CD4-positive, alpha-beta T cell treated with Interleukin-17A for 4 hours (primary cell): ENCODE results near the gene TAGLN.
"Not testable (repeated sequence)": the region's sequence is repeated elsewhere in the genome, so short reads cannot be mapped to it uniquely, and the experiment has no call there.

Experiments used
- DNase-seq: peaks from one replicate; pipeline ENCODE4 v3.0.0-alpha.2; 2020; ENCODE audit warnings: mixed read lengths

The TAGLN gene

DNA sequence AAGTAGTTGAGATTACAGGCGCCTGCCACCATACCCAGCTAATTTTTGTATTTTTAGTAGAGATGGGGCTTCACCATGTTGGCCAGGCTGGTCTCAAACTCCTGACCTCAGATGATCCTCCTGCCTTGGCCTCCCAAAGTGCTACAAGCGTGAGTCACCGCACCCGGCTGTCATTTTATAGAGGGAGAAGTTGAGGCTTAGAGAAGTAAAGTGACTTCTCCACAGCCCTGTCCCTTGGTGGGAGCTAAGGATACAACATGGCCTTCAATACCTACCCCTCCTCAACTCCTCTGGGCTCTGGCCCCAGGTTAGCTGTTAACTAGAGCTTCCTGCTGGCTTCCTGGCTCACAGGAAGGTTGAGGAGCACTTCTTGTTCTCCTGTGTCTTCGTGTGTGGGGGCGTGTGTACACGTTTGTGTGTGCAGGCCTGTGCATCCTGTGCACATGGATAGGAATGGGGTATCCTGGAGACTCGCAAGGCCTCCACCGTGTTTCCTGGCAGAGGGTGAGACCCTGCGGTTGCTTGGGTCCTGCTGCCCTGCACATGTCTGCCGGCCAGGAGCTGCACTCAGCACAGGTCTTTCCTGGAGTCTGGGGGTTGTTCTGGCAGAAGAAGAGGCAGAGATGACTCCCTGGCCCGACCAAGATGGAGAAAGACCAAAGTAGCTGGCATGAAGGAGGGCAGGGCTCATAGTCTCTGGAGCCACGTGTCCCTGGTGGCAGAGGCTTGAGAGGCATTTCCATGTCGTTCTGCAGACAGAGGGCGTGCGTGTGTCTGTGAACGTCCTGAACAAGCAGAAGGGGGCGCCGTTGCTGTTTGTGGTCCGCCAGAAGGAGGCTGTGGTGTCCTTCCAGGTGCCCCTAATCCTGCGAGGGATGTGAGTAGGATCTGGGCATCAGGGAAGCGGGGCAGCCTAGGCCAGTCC is 18.2 kb upstream of the TAGLN start:
- DNase-seq, result peak; percentile 67

DNA sequence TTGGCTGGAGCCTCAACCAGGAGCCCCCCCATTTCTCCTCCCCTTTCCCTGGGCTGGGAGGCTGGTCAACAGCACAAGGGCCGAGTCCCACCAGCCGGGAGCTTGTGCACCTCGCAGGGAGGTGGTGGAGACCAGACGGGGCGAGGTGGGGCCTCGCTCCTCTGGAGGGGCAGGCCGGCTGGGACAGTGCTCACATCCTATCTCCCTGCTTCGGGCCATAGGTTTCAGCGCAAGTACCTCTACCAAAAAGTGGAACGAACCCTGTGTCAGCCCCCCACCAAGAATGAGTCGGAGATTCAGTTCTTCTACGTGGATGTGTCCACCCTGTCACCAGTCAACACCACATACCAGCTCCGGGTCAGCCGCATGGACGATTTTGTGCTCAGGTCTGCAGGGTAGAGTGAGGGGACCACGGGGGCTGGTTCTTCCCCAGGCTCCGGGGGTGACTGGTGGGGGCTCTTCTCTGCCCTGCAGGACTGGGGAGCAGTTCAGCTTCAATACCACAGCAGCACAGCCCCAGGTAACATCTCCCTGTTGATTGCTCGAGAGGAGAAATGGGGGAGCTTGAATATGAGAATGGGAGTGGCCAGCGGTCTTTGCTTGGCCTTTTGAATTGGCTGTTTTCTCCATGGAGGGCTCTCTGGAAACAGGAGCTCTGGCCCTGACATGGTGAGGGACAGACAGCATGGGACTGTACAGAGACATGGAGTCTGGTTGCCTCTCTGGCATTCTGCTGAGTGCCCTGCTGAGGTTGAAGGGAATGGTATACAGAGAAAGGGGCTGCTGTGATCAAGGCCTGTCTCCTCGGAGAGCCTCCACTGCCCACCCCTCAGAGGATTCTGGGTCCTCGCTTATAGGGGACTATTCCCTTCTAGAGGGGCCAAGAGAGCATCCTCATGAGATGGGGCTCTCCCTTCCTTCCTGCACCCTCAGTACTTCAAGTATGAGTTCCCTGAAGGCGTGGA is 17.3 kb upstream of the TAGLN start:
- DNase-seq, result no peak

DNA sequence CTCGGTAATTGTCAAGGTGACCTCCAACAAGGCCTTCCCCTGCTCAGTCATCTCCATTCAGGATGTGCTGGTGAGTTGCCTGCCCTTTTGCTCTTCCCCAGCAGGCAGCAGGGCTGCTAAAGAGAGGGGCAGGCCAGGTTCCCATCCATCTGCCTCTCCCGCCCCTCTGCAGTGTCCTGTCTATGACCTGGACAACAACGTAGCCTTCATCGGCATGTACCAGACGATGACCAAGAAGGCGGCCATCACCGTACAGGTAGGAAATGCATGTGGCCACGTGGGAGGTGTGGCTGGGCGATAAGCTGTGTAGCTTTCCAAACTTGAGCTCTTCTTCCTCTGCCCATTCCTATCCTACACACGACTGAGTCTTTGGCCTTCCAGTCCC is 16.6 kb upstream of the TAGLN start:
- DNase-seq, result no peak

DNA sequence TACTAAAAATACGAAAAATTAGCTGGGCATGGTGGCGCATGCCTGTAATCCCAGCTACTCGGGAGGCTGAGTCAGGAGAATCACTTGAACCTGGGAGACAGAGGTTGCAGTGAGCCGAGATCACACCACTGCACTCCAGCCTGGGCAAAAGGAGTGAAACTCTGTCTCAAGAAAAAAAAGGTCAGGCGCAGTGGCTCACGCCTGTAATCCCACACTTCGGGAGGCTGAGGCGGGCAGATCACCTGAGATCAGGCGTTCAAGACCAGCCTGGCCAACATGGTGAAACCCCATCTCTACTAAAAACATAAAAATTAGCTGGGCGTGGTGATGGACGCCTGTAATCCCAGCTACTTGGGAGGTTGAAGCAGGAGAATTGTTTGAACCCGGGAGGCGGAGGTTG is 16.0 kb upstream of the TAGLN start:
- DNase-seq, result not testable (repeated sequence)

DNA sequence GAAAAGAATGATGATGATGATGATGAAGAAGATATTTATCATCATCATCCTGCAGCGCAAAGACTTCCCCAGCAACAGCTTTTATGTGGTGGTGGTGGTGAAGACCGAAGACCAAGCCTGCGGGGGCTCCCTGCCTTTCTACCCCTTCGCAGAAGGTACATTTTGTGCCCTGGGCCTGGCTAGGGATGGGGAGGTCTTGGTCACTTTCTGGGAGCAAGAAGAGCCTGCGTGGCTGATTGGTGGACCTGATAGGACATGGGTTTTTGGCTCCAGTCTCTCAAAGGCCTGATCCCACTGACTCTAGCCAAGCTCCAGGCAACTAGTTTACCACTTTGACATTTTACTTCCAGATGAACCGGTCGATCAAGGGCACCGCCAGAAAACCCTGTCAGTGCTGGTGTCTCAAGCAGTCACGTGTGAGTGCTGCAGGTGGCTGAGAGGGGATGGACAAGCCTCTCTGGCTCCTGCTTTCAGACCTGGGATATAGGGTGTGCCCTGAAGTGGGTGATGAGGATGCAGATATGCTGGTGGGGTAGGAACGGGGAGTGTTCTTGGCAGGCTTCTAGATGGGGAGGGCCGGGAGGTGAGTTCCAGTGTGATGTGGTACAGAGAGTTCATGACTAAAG is 15.3 kb upstream of the TAGLN start:
- no peak for DNase-seq

DNA sequence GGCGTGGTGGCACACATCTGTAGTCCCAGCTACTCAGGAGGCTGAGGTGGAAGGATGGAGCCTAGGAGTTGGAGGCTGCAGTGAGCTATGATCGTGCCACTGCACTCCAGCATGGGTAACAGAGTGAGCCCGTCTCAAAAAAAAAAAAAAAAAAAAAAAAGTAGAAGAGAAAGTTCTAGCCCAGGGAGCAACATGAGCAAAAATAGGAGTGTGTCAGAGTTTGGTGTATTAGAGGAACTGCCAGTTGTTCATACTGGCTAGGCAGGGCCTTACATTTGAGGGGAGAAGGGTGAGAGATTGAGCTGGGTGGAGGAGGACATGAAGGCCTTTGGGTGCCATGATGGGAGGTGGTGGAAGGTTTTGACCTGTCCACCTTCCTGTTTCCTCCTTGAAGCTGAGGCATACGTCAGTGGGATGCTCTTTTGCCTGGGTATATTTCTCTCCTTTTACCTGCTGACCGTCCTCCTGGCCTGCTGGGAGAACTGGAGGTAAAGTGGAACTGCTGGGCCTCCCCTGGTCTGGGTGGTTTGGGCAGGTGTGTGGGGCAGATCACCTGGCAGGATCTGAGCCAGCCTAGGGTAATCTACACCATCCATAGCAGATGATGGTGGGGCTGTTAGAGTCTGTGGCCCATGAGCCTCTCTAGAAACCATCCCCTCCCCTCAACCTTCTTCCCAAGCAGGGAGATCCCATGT is 13.3 kb upstream of the TAGLN start:
- no peak for DNase-seq

DNA sequence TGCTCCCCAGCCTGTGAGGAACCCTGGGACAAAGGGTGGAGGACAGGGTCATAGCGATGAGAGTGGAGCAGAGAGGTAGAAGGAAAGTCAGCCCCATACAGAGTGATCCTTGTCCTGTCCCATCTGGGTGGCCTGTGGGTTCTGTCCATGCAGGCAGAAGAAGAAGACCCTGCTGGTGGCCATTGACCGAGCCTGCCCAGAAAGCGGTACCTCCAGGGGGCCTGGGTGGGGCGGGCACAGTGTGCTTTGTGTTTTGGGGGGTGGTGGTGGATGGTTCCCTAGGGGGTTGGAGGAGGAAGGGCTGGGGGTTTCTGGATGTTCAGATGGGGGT is 12.8 kb upstream of the TAGLN start:
- DNase-seq, result no peak

DNA sequence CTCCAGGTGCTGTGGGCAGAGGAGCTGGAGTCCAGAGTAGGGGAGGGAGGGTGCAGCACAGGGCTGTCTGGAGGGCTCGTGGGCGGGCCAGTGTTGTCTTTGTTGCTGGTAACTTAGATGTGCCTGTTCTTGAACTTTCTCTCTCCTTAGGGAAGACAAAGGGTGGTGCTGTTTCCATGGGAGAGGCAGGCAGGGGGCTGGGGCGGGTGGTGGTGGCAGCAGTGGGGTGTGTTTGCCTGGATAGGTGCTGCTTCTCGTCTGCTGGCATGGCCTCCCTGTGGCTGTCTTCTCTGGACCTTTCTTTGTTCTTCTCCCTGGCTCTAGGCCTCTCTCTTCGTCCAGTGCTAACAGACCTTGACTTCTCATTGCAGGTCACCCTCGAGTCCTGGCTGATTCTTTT is 12.2 kb upstream of the TAGLN start:
- no peak for DNase-seq

DNA sequence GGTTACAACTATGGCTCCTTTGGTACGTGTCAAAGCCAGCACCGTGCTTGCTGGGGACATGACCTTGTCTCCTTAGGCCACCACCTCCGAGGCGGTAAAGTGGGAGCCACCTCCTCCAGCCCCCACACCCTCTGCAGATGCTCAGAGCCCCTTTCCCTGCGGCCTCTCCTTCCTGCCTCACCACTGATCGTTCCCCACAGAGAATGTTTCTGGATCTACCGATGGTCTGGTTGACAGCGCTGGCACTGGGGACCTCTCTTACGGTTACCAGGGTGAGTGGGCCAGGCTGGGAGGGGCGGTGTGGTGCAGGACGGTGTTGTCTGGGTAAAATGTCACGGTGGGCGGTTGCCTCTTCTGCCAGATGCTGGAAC is 11.8 kb upstream of the TAGLN start:
- no peak for DNase-seq

DNA sequence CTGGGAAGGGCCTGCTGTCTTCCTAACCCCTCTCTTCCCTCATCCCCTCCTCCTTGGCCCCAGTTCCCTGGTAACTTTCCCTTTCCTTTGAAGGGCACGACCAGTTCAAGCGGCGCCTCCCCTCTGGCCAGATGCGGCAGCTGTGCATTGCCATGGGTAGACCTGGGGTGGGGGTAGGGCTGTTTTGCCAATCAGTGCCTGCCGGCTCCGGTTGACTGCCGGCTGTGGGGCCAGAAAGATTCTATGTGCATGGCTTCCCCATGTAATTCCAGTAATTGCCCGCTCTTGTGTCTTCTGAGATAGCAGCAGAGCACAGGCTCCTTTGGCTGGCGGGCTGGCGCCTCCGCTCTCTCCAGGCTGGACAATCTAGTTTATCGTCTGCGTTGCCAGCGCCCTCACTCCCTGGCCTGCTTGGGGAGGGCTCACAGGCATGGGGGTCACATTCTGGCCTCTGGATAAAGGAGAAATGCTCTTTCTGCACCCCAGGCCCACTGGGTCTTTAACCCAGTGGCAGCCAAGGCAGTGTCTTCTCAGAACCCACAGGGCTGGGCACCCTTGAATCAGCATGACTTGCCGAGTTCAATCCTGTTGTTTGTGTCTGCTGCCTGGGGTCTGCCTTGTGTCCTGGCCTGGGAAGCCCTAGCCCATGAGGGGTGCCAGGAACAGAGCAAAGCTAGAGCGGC is 11.2 kb upstream of the TAGLN start:
- no peak for DNase-seq

DNA sequence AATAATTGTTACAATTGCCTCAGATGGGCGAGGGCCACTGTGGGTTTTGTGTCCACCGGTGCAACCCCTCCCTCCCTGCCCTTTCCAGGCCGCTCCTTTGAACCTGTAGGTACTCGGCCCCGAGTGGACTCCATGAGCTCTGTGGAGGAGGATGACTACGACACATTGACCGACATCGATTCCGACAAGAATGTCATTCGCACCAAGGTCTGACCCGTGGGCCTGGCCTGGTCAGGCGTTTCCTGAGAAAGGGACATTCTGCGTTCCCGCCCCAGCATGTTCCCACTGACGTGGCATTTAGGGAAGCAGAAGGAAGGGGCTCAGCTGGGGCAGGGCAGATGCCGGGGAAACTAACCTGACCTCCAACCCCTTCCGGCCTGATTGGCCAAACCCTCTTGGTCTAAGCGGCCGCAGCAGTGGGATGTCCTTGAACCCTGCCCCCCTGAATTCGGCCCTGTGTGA is 10.5 kb upstream of the TAGLN start:
- no peak for DNase-seq

DNA sequence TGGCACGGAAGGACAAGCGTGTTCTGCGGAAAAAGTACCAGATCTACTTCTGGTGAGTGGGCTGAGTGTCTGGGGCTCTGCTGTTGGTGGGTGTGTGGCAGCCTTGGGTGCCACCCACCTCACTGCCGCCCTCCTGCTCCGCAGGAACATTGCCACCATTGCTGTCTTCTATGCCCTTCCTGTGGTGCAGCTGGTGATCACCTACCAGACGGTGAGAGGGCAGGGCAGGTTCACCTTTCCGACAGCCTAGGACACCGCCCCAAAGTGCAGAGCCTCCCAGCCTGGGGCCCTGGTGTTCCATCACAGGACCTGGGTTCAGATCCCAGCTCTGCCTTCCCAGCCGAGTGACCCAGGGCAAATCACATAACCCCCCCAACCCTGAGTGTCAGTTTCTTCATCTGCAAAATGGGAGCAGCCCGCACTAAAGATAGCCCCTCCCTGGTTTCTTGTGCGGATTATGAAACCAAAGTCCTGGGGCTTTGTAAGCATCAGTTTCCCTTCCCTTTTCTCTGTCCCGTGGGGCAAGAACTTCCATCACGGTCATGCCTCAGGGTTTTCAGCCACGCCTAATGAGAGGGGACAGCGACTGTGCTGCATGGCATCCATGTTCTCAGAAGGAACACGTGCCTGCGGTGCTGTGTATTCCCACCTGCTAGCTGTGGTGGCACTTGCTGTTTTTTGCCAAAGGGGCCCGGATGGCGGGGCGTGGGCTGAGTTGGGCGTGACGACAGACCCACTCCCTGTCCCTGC is 9.8 kb upstream of the TAGLN start:
- DNase-seq, result no peak

DNA sequence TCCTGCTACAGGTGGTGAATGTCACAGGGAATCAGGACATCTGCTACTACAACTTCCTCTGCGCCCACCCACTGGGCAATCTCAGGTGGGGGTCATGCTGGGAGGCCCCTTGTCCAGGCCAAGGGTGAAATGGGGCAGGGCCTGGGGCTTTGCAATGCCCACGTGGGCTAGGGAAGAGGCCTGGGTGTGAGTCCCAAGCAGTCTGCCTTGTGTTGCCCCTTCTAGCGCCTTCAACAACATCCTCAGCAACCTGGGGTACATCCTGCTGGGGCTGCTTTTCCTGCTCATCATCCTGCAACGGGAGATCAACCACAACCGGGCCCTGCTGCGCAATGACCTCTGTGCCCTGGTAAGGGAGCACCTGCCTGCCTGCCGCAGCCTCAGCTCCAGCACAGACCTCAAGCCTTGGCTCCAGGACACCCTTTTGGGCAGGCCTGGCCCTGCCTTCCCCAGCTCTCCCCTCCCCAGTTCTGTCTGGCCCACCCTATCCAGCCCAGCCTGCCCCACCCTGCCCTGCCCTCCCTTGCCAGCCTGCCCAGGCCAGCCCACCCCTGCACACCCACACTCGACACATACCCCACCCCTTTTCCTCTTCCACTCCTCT is 9.1 kb upstream of the TAGLN start:
- no peak for DNase-seq

DNA sequence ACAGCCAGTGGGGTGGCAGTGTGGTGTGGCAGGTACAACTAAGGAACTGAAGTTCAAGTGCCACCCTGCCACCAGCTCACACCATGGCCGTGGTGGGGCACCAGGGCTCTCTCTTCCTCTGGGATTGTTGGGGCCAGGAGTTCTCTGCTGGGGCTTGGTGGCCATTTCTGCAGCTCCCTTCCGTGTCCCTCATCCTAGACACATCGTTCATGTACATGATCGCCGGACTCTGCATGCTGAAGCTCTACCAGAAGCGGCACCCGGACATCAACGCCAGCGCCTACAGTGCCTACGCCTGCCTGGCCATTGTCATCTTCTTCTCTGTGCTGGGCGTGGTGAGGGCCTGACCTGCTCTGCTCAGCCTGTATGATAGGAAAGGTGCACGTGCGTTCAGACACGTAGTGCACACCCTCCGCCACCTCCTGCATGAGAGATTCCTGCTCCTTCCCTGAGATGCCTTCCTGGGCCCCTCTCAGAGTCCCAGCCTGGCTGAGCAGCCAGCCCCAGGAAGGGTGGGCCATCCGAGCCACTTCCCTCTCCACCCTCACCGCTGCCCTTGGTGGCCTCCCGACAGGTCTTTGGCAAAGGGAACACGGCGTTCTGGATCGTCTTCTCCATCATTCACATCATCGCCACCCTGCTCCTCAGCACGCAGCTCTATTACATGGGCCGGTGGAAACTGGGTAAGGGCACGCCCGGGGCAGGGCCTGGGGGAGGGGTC is 7.3 kb upstream of the TAGLN start:
- DNase-seq, result no peak

DNA sequence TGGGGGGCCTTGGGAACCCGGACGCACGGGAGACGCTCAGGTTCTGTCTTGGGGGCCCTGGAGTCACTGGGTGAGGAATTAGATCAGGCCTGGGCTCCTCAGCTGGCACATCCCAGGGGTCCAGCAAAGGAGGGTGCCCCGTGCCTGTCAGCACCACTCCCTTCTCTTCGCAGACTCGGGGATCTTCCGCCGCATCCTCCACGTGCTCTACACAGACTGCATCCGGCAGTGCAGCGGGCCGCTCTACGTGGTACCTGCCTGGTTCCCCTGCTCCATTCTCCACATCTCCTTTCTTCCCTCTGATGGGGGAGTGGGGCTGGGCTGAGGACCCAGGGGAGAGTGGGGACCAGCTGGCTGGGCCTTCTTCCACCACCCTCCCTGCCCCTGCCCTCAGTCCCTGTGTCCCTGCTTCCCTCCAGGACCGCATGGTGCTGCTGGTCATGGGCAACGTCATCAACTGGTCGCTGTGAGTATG is 6.7 kb upstream of the TAGLN start:
- no peak for DNase-seq

DNA sequence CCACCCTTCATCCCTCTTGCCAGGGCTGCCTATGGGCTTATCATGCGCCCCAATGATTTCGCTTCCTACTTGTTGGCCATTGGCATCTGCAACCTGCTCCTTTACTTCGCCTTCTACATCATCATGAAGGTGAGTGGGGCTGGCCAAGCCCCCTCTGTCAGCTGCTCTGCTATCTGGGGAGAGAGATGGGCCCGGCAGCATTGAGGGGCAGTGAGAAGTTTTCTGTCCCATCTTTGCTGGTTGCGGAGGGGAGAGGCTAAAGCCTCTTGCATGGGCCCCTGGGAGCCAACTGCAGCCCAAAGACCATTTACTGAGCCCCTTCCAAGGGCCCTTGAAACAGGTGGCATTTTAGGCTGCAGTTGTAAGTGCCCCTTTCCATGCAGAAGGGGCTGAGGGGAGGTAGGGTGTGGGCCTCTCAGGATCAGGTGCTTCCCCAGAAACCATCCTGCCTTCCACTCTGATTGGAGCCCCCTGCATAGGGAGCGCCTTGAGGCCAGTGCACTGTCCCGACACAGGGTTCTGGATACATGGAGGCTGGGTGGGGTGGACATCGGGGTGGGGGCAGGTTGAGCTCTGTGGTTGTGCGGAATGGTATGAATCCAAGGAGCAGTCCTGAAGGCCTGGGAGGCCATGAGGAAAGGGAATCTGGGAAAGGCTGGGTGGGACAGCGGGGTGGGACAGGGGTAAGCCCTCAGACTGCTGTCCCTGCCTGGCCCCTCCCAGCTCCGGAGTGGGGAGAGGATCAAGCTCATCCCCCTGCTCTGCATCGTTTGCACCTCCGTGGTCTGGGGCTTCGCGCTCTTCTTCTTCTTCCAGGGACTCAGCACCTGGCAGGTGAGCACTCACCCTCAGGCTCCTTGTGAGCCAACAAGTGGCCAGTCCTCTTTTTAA is 5.8 kb upstream of the TAGLN start:
- DNase-seq, result no peak

DNA sequence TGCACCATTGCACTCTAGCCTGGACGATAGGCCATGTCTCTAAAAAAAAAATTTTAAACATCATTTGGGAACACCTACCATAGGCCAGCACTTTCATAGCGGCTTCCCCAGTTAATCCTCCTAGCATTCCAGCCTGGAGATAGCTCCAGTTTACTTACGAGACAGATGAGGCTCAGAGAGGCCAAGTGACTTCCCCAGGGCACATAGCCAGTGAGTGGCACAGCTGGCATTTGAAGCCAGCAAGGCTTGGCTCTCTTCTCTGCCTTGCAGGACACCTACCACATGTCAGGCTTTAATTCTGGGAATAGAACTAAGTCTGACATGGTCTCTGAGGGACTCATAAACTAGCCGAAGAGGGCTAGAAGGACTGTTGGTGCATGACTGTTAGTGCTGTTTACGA is 4.9 kb upstream of the TAGLN start:
- no peak for DNase-seq

DNA sequence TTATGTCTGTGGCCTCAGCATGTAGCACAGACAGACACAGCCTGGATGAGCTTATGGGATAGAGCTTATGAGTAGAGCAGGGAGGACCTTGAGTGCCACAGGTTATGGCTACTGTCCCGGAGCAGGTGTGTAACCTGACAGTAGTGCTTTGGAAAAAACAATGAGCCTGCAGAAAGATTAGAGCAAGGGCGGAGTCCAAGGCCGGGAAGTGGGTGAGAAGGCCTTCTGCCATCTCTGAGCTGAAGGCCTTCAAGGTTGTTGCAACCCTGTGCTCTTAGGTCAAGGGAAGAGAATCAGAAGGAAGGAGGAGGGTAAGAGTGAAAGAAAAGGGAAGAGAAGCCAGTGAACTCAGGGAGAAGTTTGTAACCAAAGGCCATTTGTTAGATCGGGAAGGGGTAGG is 3.9 kb upstream of the TAGLN start:
- no peak for DNase-seq

DNA sequence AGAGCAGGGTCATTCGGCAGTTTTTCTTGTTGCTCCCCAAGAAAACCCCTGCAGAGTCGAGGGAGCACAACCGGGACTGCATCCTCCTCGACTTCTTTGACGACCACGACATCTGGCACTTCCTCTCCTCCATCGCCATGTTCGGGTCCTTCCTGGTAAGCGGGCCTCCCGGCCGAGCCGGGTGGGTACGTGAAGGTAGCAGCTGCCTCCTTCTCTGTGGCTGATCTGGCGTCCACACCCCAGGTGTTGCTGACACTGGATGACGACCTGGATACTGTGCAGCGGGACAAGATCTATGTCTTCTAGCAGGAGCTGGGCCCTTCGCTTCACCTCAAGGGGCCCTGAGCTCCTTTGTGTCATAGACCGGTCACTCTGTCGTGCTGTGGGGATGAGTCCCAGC is 3.4 kb upstream of the TAGLN start:
- no peak for DNase-seq
